Stimulated activated CD4-positive, alpha-beta T cell treated with anti-CD3 and anti-CD28 coated beads, Interleukin-12 subunit alpha, Interleukin-12 subunit beta, amount 100 ng/mL, for 48 hours (primary cell): ENCODE data around the gene SLC27A1.
"Not testable (repeated sequence)": the region's sequence is repeated elsewhere in the genome, so short reads cannot be mapped to it uniquely, and the experiment has no call there.

Source experiments
- DNase-seq, 3 donors: peaks; one replicate each; pipeline ENCODE4 v3.0.0-alpha.2; 2020; ENCODE audit warnings: low read depth in 2 of 3, low spot score in 1 of 3

The SLC27A1 gene

GRCh38 chr19:17456127-17456526, 14.2 kb upstream of the SLC27A1 start:
- DNase-seq, result no peak

GRCh38 chr19:17457616-17458015, 12.7 kb upstream of the SLC27A1 start:
- DNase-seq, result no peak

GRCh38 chr19:17458970-17459369, 11.4 kb upstream of the SLC27A1 start:
- DNase-seq, result no peak

GRCh38 chr19:17460372-17461230, 9.7 kb upstream of the SLC27A1 start, which contains the start of gene NXNL1:
TSS of gene NXNL1 (minus strand) at chr19:17460926. CDS start at chr19:17460869, 57 bp downstream.
- no peak for DNase-seq

GRCh38 chr19:17466487-17466850, 3.9 kb upstream of the SLC27A1 start:
- DNase-seq, result no peak

GRCh38 chr19:17467471-17468301, 2.6 kb upstream of the SLC27A1 start:
- no peak for DNase-seq

GRCh38 chr19:17468302-17469091, 1.8 kb upstream of the SLC27A1 start:
- DNase-seq, result no peak

GRCh38 chr19:17469092-17469480, 1.2 kb upstream of the SLC27A1 start:
- DNase-seq, result no peak

GRCh38 chr19:17469481-17470067, 750 bp upstream of the SLC27A1 start:
- DNase-seq, result peak; percentile 84 to 88 (median 85)

- DNase-seq, result no peak
These were observed 1.2 kb downstream of the SLC27A1 start for GRCh38 chr19:17471410-17472125.

GRCh38 chr19:17473041-17473440, 2.7 kb downstream of the SLC27A1 start:
- DNase-seq, result no peak

- DNase-seq, result not testable (repeated sequence)
These were observed 4.8 kb downstream of the SLC27A1 start for GRCh38 chr19:17475011-17475540.

GRCh38 chr19:17475541-17476115, 5.3 kb downstream of the SLC27A1 start:
- DNase-seq, result no peak

GRCh38 chr19:17479325-17479791, 9.0 kb downstream of the SLC27A1 start:
- DNase-seq, result no peak

GRCh38 chr19:17481986-17482385, 11.7 kb downstream of the SLC27A1 start:
- no peak for DNase-seq

- DNase-seq, result no peak
These were observed 12.7 kb downstream of the SLC27A1 start for GRCh38 chr19:17482877-17483604.

GRCh38 chr19:17483605-17484002, 13.3 kb downstream of the SLC27A1 start:
- DNase-seq, result no peak

GRCh38 chr19:17484520-17485185, 14.3 kb downstream of the SLC27A1 start:
- no peak for DNase-seq
